ENCODE data around the gene TPPP3.

GRCh38 chr16:67407176-67407787 lies 14.0 kb upstream of the TPPP3 start:
- no peak for TF ChIP-seq POLR2A (IDR thresholded peaks at IDR 0.05; ENCODE audit: low read depth)
- TF ChIP-seq CTCF (IDR thresholded peaks at IDR 0.05) = no peak
- TF ChIP-seq EP300 (IDR thresholded peaks at IDR 0.05) = no peak

Measured in esophagus muscularis mucosa (tissue), 4 donors.